Stimulated activated CD8-positive, alpha-beta memory T cell treated with anti-CD3 and anti-CD28 coated beads, Interleukin-15, amount 100 ng/mL, for 4 hours (primary cell): ENCODE measurements around the gene KCNMB2.
"Not testable (repeated sequence)": the region's sequence is repeated elsewhere in the genome, so short reads cannot be mapped to it uniquely, and the experiment has no call there.

Experiments used
- DNase-seq, 2 donors: peaks; one replicate each; pipeline ENCODE4 v3.0.0-alpha.2; 2020; ENCODE audit warnings: low read depth in 2 of 2

KCNMB2 gene

DNA sequence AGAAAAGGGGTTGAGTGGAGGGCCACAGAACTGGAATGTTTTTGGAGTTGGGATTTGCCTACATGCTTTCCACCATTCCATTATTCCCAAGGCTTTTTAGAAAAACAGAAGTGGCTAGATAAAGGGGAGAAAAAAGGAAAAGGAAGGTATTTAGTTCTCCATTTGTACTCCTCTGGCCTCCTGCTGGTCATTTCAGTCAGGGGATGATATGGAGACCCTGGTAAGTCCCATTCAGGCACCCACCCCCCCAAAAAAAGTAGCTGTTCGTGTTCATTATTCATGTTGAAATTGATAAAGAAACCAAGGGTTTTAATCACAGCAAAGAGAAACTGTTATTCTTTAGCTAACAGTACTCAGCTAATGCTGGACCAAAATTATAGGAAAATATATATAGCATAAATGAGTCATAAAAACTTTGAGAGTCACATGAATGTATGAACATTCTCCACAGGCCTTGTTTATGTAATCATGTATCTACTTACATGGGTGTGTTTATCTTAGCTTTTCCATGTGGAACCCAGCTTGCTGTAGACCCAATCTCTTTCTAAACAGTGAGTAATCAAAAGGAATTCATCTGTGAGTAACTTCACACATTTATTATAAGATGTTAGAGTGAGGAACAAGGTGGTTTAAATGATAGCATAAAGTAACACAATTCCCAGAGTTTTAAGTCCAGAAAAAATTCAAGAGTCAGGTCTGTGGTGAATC lies 167.2 kb downstream of the KCNMB2 start:
- DNase-seq: no peak

DNA sequence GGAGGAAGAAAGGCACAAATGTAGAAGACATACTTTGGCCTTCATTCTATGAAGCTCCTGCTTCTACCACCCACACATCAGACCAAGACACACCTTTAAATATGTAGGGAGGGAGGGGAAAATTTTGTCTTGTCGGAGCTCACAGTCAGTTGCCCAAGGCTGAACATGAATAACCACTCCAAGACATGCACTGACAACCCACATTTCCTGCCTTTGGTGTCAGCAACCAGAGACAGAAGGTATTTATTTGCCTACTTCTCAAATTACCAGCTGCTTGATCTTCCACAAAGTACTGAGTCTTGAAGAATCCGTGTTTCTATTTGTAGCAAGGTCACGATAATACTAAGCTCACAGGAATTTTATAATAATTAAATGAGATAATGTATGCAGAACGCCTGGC lies 169.7 kb downstream of the KCNMB2 start:
- no peak for DNase-seq

DNA sequence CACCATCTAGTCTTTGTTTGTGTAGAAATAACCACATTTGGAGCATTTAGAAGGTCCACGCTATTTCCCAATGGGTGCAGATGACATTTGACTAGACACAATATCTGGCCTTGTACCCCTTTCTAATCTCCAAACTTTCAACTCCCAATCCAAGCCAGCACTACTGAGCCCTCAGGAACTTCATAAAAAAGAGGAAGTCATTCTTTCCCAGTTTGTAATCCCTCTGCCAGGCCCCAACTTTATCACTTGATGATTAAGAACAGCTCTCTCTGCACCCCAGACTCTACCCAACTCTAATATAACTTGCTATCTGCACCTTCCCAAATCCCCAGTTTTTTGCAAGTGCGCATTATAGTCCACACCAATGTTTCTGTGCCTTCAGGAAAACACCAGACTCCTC lies 170.2 kb downstream of the KCNMB2 start:
- no peak for DNase-seq

DNA sequence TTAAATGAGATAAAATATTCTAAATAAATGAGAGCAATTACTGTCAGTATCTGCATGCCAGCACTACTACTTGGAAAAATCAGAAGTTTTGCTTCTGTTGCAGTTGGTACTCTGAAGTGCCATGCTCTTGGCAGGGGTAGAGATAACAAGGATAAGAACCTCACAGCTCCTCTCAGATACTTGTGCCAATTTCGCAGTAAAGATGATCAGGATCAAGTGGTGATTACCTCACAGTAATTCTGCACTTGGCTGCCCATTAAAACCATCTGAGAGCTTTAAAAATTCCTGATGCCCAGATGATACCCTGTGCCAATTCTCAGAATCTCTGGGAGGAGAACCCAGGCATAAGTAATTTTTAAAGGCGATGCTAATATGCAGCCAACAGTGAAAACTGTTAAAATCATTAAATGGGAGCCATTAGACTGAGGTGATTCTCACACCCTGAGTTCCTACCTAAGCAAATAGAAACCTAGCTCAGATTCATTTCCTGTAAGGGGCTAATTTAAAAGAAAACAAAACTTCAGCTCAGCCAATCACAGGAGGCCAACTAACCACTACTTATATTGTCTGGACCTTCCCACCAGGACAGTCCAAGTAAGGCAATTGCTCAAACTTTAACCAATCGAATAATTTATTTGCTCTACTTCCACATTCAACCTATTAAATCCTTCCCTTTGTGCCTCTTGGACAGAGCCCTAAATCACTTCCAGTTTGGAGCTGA lies 171.2 kb downstream of the KCNMB2 start:
- no peak for DNase-seq

DNA sequence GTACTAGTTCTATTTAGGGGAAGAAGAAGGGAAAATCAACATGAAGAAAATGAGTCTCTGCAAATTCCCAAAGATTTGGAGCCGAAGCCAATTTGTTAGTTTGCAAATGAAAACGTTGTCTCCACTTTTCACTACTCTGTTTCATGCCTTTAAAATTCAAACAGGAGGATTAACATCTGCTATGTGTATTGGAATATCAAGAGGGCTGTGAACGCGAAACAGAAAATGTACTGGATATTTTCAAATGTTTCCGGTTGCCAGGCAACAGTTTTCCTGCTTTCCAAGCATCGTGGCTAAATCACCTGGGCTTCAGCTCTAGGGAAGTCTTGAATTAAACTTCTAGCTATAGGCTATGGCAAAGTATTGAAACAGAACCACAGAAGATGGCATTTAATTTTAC lies 172.8 kb downstream of the KCNMB2 start:
- DNase-seq: no peak

DNA sequence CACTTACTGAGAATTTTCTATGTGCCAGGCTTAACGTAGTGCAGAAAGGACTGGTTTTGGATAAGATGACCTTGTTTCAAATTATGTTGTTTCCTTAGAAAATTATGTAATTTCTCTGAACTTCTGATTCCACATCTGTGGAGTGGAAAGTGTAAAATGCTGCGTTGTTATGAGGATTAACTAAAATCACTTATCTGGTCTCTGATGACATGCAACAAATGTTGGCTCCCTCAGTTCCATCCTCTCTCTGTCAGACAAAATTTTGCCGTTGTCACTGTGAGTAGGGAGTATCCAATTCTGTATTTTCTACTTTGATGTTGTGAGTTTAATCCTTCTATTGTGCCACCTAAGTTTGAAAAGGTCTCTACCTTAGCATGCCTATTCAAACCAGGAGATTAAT lies 175.5 kb downstream of the KCNMB2 start:
- no peak for DNase-seq

DNA sequence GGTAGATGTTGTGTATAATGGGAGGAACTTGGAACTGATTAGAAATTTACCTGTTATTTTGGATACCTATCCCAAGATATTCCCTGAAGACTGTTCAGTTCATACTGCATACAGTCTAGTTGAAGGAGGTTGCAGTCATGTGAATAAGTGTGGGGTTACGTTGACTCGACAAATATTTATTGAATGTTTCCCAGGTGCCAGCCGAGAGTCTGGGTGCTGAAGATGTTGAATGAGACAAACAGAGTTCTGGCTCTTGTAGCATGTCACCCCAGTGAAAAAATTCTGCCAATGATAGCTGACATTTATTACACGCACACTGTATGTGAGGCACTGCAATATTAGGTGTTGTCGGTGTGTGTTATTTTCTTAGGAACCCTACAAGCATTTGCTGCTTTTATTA lies 176.0 kb downstream of the KCNMB2 start:
- DNase-seq: no peak

DNA sequence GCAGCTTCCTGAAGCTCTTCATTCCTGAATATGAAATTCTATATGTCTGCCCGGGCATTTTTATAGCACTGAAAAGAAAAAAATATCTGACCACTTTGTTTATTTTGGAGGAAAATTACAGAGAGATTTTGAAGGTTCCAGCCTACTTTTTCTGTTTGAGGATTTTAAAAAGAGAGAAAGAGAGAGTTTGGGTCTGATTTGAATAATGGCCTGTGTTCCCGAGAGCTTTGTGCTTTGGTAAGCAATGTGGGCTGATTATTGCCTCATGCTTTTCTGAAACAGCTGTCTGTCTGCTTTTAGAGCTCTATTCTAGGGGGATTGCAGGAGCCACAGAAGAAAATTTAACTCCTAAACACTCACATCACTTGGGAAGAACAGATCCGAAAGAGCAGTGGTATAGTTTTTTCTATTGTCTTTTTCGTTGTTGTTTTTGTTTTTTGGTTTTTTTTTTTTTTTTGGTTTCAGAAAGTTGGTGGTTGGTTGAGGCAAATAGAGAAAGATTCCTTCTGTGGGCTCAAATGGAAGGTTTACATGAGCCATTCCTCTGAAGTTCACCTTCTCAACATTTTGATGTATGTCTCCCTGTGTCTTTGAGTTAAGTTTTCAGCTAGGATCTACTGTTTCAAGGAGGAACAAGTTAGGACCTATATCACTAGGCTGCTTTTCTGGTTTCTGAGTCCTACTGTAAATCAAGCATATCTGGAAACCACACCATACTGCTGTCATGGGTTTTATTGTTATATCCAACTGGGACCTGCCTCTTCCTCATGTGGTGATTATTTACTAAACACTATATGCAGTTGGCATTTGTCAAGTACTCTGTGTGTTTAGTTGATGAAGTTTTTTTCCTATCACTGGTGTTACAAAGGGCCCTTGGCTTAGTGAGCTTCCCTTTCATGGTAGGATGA lies 178.9 kb downstream of the KCNMB2 start:
- DNase-seq: no peak

DNA sequence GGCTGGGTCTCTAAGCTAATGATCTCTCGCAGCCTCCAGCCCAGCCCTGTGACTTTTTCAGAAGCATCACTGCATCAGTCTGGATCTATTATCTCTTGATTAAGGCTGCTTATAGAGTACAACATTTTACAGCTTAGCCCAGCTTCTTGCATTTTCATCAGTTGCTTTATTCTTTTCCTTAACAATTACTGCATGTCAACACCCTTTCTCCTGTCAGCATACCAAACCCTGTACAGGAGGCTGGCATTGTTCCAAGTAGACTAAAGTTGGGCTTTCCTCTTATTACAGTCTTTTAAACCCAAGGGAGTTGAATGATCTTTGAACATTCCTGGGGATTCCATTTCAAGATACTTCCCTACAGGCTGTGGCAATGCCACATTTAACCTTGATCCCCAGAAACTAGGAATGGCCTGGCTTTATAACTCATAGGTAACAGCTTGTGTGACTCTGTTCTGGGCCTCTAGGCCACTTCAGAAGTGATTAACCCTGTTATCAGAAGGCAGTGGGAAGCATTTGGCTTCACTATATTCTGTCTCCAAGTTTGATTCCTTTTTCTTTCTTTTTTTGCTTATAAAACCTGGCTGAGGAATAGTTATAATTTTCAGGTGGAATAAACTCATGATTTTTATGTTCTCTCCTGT lies 182.9 kb downstream of the KCNMB2 start:
- no peak for DNase-seq

DNA sequence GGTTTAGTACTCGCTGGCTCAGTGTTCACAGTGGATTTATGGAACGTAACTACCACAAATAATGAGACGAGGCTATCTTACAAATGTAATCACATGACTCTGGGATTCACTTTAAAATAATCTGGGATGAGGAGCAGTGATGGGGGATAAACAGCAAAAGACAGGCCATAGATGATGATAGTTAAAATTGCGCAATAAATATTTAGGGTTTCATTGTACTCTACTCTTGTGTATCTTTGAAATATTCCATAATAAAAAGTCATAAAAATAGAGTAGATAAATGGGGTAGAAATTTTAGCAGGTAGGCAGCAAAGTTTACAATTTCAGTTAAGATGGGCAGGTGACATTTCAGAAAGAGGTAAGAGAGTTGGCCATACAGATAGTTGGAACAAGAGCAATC lies 196.6 kb downstream of the KCNMB2 start:
- no peak for DNase-seq

DNA sequence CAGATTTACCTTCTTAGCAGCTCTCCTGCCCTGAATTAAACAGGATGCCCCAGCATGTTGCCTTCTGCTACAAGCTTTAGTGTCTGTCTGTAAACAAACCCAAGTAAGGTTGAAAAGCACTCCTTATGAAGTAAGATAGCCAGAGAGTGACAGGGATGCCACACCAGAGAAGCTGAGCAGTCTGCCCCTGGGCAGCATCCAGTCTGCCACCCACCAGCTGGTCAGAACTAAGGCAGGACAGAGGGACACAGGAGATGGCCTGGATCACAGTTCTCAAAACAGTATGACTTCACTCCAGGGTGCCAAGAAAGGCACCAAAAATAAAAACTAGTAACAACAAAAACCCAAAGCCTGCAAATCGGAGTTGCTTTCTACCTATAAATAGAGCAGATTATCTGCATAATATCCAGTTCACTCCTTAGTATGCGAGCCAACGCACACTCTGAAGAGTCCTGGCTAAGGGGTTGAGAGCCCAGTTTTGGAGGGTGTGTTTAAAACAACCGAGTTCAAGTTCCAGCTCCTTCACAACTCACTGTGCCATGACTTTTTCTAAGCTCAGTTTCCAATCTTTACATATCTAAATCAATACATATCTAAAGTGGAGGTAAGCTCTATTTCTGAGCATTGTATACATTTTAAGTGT lies 198.9 kb downstream of the KCNMB2 start:
- DNase-seq: no peak

DNA sequence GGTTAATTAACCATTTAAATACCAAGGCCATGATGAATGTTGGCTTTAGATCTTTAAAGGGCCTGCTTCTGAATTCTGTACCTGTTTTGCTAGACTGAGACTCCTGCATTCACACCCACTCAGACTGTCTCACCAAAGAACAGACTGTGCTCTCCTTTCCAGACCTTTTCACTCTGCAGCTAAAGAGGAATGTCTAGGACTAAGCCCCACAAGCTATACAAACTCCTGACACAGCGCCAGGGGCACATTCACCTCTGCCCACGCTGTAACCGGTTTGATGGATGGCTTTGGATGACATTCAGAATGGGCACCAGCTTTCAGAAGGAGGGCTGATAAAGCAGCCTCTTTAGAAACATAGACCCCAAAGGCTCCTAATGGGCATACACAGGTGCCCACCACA lies 200.1 kb downstream of the KCNMB2 start:
- no peak for DNase-seq

DNA sequence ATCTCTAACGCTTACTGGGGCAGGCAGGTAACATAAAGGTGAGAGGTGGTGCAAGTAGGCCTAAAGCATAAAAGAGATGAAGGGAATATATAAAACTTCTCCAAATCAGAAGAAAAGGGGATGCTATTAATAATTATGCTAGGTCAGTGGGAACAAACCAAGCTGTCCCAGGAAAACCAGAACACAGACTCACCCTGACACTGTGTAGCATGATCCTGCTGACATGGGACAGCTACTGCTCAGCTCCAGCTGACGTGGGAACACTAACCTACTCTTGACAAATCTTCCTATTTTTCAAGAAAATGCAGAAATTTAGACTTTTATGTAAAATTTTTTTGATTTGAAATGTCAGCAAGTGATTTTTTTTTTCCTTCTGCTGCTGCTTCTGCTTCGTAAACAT lies 203.5 kb downstream of the KCNMB2 start:
- no peak for DNase-seq

DNA sequence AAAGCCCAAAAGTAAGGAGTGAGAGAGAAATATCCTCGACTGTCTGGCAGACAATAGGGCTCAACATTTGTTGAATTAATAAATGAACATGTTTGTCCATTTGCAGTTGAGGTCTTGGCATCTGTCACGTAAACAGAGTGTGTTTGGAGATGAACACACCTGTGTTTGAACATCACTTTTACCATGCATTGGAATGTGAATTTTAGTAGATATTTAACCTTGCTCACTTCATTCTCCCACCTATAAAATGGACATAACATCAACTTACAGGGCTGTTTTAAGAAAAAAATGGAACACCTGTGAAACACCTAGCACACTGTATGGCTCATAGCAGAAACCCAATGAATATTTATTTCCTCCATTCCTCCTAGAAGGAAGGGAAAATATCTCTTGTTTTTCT lies 204.8 kb downstream of the KCNMB2 start:
- no peak for DNase-seq

DNA sequence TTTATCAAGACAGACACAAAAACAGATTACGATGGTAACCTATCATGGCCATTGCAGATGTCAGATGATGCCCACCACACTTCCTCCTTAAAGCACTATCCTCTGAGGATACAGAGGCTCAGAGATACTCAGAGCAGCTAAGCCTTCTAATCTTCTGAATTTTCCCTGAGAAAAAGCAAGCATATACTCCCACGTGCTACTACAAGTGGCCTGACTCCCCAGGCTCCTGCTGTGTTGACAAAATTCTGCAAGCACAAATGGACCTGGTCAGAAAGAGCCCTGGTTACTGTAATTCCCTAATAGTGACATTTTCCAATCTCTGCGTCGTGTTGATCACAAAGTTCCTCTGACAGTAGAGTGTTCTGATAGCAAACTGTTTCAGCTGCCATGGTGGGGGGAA lies 207.1 kb downstream of the KCNMB2 start:
- DNase-seq: no peak

DNA sequence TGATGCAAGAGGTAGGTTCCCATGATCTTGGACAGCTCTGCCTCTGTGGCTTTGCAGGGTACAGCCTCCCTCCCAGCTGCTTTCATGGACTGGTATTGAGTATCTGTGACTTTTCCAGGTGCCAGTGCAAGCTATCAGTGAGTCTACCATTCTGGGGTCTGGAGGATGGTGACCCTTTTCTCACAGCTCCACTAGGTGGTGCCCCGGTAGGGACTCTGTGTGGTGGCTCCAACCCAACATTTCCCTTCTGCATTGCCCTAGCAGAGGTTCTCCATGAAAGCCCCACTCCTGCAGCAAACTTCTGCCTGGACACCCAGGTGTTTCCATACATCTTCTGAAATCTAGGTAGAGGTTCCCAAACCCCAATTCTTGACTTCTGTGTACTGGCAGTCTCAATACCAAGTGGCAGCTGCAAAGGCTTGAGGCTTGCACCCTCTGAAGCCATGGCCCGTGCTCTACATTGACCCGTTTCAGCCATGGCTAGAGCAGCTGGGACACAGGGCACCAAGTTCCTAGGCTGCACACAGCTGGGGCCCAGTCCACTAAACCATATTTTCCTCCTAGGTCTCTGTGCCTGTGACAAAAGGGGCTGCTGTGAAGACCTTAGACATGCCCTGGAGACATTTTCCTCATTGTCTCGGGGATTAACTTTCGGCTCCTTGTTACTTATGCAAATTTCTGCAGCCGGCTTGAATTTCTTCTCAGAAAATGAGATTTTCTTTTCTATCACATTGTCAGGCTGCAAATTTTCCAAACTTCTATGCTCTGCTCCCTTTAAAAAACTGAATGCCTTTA lies 209.8 kb downstream of the KCNMB2 start:
- DNase-seq: not testable (repeated sequence)

DNA sequence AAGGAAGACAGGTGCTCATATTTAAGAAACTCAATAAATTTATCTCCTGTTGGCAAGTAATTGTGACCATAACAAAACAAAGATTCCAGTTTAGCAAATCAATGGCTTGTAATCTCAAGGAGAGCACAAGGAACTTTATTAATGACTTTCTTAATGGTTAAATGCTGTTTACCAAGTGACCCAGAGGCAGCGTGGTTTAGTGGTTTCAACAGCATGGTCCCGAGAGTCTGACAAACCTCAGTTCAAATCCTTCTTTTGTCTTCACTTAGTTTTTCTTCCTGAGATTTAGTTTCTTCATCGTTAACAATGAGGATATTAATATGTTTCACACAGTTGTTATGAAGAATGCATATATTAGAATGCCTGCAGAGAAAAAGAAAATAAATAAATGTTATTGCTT lies 212.6 kb downstream of the KCNMB2 start:
- no peak for DNase-seq

DNA sequence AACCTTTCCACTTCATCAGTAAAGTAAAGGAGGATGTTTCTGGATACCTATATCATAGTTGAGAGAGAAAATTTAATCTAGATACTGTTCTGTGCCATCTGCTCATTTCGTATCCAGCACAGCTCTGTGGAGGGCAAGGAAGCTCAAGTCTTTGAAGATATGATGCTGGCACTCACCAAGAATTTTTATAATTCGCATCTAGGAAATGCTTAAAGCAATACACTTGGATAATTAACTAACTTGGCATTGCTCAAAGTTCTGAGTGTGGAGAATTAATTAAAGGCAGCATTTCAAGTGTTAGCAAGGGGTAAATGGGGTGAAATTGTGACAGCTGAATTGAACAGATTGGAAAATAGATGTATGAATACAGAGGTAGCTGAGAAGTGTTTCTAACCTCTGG lies 213.2 kb downstream of the KCNMB2 start:
- no peak for DNase-seq

DNA sequence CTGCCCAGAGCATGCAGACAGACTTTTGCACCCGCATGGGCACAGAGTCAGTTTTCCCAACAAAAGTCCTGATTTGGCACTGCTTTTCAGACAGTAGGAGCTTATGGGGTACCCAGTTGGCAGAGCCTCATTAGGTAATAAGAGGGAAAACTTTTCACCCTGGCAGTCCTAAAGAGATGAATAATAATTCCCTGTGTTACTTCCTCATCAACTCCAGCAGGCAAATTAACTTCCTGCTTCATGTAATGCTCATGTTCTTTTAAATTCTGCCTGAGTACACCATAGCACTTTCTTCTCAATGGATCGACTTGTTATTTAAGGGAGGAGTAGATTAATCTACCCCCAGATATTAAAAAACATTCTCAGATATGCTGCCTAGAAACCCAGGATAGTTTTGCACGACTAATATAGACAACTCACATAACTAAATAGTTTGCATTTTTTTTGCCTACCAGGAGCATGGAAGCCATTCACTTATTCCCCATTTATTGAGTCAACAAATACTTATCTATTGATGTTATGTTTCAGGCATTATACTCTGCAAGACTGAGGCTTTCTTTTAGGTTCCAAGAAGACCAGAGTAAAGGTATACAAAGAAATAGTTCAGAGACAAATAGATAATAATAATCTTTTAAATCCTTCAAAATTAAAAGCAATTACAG lies 214.5 kb downstream of the KCNMB2 start:
- DNase-seq: no peak

DNA sequence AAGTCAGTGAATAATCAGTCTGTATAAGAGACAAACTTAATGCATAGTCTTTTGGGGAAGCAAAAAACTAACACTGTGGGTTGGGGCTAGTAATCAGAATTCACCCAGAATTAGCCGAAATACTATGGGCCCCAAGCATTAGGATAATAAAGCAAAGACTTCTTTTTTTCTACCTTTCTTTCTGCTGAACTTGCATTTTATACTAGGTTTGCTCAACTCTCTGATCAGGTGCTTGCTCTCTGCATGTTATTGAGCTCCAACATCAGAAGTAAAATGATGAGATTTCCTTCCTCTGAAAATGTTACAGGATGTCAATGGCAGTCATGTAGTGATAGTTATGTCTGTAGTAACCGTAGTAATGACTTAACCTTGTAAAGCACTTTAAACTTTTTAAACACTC lies 216.6 kb downstream of the KCNMB2 start:
- no peak for DNase-seq
